GM12891 (cell line): ENCODE data around the gene IER5L.

Experiments used
- PAX5 ChIP-seq: IDR thresholded peaks from 2 replicates; pipeline ENCODE4 v1.6.1; 2011; ENCODE audit warnings: low read length, moderate library complexity, mild to moderate bottlenecking; ENCODE audit not compliant: insufficient read depth, severe bottlenecking
- POLR2A ChIP-seq: IDR thresholded peaks from 2 replicates; pipeline ENCODE4 v1.6.1; 2011; ENCODE audit warnings: low read depth, low read length, control low read depth
- POLR2AphosphoS5 ChIP-seq: IDR thresholded peaks from 2 replicates; pipeline ENCODE4 v1.6.1; 2011; ENCODE audit warnings: low read depth, low read length, control low read depth
- POU2F2 ChIP-seq: IDR thresholded peaks from 2 replicates; pipeline ENCODE4 v1.6.1; 2011; ENCODE audit warnings: low read depth, mild to moderate bottlenecking, control low read depth, low read length, moderate library complexity
- SPI1 ChIP-seq: IDR thresholded peaks from 2 replicates; pipeline ENCODE4 v1.6.1; 2011; ENCODE audit warnings: low read depth, low read length, control low read depth
- TAF1 ChIP-seq: IDR thresholded peaks from 2 replicates; pipeline ENCODE4 v1.6.1; 2011; ENCODE audit warnings: low read depth, low read length, control low read depth

GRCh38 chr9:129221233-129221632 is 43.2 kb upstream of the IER5L start:
- no peak for TF ChIP-seq POLR2A
- no peak for TF ChIP-seq POLR2AphosphoS5
- no peak for TF ChIP-seq SPI1
- TF ChIP-seq TAF1: no peak
- no peak for TF ChIP-seq PAX5
- TF ChIP-seq POU2F2: no peak; the same call in 1 of the 2 replicates
